DND-41 (cell line): ENCODE measurements around the gene SLC2A6.

Experiments used
- ATAC-seq: fragments of 200-7000 bp; cut with Tn5 transposase; 3 replicates; pipeline ENCODE4 v1.9.1; 2021; ENCODE audit warnings: low read depth; ENCODE audit not compliant: insufficient read depth
- DNase-seq: peaks from one replicate; pipeline ENCODE4 v3.0.0-alpha.2; 2020
- H2AFZ ChIP-seq: 2 replicates; pipeline ENCODE4 v1.6.0; 2012; ENCODE audit warnings: low read depth, low read length
- H3K27ac ChIP-seq: 2 replicates; pipeline ENCODE4 v1.5.1; 2012; ENCODE audit warnings: low read length, inconsistent platforms
- H3K27me3 ChIP-seq: fragments of 200-600 bp; sonication (generic); 2 replicates; pipeline ENCODE4 v1.6.0; 2012; ENCODE audit warnings: low read length, mild to moderate bottlenecking, inconsistent platforms; ENCODE audit not compliant: insufficient read depth, poor library complexity
- H3K36me3 ChIP-seq: 2 replicates; pipeline ENCODE4 v1.5.1; 2012; ENCODE audit warnings: low read length, inconsistent platforms; ENCODE audit not compliant: insufficient read depth
- H3K4me1 ChIP-seq: 2 replicates; pipeline ENCODE4 v1.5.1; 2012; ENCODE audit warnings: mild to moderate bottlenecking, low read length; ENCODE audit not compliant: insufficient read depth
- H3K4me2 ChIP-seq: 2 replicates; pipeline ENCODE4 v1.6.0; 2012; ENCODE audit warnings: mild to moderate bottlenecking, moderate library complexity, low read length, inconsistent platforms; ENCODE audit not compliant: insufficient read depth
- H3K4me3 ChIP-seq, 2 experiments: fragments of 200-600 bp in 1 of 2; shearing (Covaris generic) in 1 of 2; 2 replicates each; pipeline ENCODE4 v1.5.1; 2012 to 2016; ENCODE audit warnings: inconsistent platforms in 2 of 2, low read length in 2 of 2, mild to moderate bottlenecking in 2 of 2, low read depth in 1 of 2, moderate library complexity in 1 of 2
- H3K79me2 ChIP-seq: 2 replicates; pipeline ENCODE4 v1.6.0; 2012; ENCODE audit warnings: low read length, inconsistent platforms; ENCODE audit not compliant: insufficient read depth
- H3K9ac ChIP-seq: 2 replicates; pipeline ENCODE4 v1.6.0; 2012; ENCODE audit warnings: low read depth, mild to moderate bottlenecking, inconsistent platforms, low read length, moderate library complexity
- H3K9me3 ChIP-seq: 2 replicates; pipeline ENCODE4 v1.5.1; 2012; ENCODE audit warnings: low read length, moderate library complexity, mild to moderate bottlenecking, inconsistent platforms; ENCODE audit not compliant: insufficient read depth, severe bottlenecking
- H4K20me1 ChIP-seq: 2 replicates; pipeline ENCODE4 v1.6.0; 2012; ENCODE audit warnings: low read length; ENCODE audit not compliant: insufficient read depth
- EZH2 ChIP-seq: IDR thresholded peaks from 3 replicates; pipeline ENCODE4 v1.6.1; 2012; ENCODE audit warnings: borderline replicate concordance, low read depth, mild to moderate bottlenecking, moderate library complexity, low read length, inconsistent platforms; ENCODE audit not compliant: severe bottlenecking
- TF ChIP-seq, protein P1 (sequence below): IDR thresholded peaks from 2 replicates; pipeline ENCODE4 v1.5.1; 2012; ENCODE audit warnings: borderline replicate concordance, low read length, moderate library complexity, mild to moderate bottlenecking; ENCODE audit not compliant: poor library complexity, severe bottlenecking; ENCODE audit errors: extremely low read depth

SLC2A6 gene

DNA sequence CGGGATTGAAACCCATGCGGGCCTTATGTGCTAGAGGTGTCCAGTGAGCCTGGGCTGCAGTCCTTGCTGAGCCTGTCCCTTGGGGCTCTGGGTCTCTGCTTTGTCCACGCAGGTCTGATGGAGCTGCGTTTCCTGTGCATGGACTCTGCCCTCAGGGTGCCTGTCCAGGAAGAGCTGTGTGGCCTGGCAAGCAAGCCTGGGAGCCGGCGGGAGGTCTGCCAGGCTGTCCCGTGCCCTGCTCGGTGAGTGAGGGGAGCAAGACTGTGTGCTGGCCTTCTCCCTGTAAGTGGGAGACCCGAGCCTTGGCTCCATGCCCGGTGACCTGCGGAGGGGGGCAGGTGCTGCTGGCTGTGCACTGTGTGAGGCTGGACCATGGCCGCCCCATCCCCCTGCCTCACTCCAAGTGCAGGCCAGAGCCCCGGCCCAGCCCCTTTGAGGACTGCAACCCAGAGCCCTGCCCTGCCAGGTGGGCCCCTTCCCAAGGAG is 30.4 kb downstream of the SLC2A6 start:
- Histone ChIP-seq H3K4me2 (no peak overlapping the region), H3K36me3 (no peaks in the 10 kb centered on the region), H3K79me2 (no peaks in the 10 kb centered on the region), H3K27me3 (no peaks in the 10 kb centered on the region), H3K9ac (no peak overlapping the region), H2AFZ (no peak overlapping the region), H3K4me3 (no peak overlapping the region), H3K4me1 (no peaks in the 10 kb centered on the region), H3K27ac (no peak overlapping the region), H4K20me1 (no peaks in the 10 kb centered on the region), H3K9me3 (no peaks in the 10 kb centered on the region)
- ATAC-seq (no peak), DNase-seq (no peak)
- TF ChIP-seq, protein P1, sequence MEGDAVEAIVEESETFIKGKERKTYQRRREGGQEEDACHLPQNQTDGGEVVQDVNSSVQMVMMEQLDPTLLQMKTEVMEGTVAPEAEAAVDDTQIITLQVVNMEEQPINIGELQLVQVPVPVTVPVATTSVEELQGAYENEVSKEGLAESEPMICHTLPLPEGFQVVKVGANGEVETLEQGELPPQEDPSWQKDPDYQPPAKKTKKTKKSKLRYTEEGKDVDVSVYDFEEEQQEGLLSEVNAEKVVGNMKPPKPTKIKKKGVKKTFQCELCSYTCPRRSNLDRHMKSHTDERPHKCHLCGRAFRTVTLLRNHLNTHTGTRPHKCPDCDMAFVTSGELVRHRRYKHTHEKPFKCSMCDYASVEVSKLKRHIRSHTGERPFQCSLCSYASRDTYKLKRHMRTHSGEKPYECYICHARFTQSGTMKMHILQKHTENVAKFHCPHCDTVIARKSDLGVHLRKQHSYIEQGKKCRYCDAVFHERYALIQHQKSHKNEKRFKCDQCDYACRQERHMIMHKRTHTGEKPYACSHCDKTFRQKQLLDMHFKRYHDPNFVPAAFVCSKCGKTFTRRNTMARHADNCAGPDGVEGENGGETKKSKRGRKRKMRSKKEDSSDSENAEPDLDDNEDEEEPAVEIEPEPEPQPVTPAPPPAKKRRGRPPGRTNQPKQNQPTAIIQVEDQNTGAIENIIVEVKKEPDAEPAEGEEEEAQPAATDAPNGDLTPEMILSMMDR: no peak
- no peak for TF ChIP-seq EZH2

DNA sequence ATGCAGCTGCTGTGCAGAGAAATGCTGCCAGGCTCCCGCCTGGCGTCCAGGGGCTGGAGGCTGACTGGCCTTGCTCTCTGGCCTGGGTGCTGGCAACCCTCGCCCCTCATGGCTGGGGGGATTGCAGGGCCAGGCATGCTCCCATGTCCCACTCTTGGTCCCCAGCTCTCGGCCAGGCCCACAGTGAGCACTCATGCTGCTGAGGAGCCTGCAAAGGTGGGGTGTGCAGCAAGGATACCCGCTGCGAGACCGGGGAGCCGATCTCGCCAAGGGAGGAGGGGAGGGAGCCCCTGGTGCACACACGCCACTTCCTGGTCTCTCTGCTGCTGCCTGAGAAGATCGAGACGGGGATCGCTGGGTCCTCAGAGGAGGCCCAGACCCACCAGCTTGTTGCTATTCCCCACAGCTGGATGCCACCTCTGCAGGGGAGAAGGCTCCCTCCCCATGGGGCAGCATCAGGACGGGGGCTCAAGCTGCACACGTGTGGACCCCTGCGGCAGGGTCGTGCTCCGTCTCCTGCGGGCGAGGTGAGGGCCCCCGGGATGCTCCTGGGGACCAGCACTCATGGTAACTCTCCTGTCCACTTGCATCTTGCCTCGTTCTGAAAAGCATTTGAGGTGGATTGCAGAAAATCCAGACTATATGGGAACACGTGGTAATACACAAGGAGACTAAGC is 33.5 kb downstream of the SLC2A6 start:
- no peak for TF ChIP-seq EZH2
- TF ChIP-seq, protein P1: no peak
- H3K4me1 ChIP-seq: no peaks in the 10 kb centered on the region
- no peak for DNase-seq
- no peak overlapping the region for H3K4me3 ChIP-seq
- no peaks in the 10 kb centered on the region for H3K27me3 ChIP-seq
- no peaks in the 10 kb centered on the region for H3K79me2 ChIP-seq
- H3K27ac ChIP-seq: no peak overlapping the region
- H2AFZ ChIP-seq: no peak overlapping the region
- H3K4me2 ChIP-seq: no peak overlapping the region
- H3K9ac ChIP-seq: no peak overlapping the region
- H3K9me3 ChIP-seq: no peaks in the 10 kb centered on the region
- no peaks in the 10 kb centered on the region for H4K20me1 ChIP-seq
- H3K36me3 ChIP-seq: no peaks in the 10 kb centered on the region
- ATAC-seq: no peak

DNA sequence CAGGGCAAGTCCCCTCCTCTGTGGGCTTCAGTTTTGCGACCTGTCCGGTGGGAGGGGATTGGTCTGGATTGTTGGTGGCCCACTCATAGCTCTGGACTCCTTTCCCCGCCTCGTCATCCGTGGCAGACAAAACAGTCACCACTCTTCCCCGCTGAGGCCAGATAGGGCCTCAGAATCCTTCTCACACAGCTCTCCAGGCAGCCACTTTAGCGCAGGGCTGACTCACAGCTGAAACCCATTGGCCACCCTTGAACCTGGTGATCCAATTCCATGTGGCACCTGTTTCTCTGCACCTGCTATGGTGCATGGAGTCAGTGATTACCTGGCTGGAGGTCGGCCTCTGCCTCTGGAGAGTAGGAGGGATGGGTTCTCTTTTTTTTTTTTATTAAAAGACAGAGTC is 34.9 kb downstream of the SLC2A6 start:
- Histone ChIP-seq H3K27ac (no peak overlapping the region), H3K9me3 (no peaks in the 10 kb centered on the region), H3K4me3 (no peak overlapping the region), H3K4me1 (no peaks in the 10 kb centered on the region), H3K27me3 (no peaks in the 10 kb centered on the region), H3K9ac (no peak overlapping the region), H3K79me2 (no peaks in the 10 kb centered on the region), H3K4me2 (no peak overlapping the region), H2AFZ (no peak overlapping the region), H3K36me3 (no peaks in the 10 kb centered on the region), H4K20me1 (no peaks in the 10 kb centered on the region)
- no peak for TF ChIP-seq EZH2
- TF ChIP-seq, protein P1: no peak
- DNase-seq (no peak), ATAC-seq (no peak)
